RCC 7860 (cell line): ENCODE measurements around the gene ADAP1.
A peak's percentile ranks its signal among the peaks of the same experiment; 100 is the strongest.
"Not testable (repeated sequence)": the region's sequence is repeated elsewhere in the genome, so short reads cannot be mapped to it uniquely, and the experiment has no call there.

Experiments used
- DNase-seq: peaks from one replicate; pipeline ENCODE4 v3.0.0-alpha.2; 2015; ENCODE audit warnings: low spot score
- FAIRE-seq: peaks from 2 replicates; lab custom pipeline; 2012; peaks lifted over from hg19 to GRCh38; lab: Jason Lieb, UNC

The ADAP1 gene

DNA sequence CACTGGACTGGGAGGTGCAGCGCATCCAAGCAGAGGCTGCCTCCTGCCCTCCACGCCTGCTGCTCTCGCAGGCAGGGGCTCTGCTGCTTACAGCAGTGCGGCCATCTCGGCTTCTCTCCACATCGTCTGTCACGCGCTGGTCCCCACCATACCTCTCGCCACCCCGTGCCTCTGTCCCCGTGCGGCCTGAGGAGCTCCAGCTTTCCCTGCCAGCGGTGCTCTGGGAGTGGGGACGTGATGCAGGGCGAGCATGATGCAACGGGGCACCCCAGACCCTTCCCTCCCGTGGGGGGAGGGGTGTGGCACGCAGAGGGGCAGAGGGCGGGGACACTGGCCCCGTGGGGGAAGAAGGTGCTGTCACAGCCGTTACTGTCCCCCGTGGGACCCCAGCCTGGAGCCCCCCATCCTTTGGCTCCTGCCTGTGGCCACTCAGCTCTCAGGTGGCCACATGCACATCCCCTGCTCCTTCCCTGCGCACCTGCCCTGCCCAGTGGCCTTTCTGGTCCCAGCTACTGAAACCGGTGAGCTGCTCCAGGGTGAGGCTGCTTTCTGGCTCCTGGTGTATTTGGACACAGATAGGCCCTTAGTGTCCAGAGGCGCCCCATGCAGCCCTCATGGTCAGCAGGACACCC lies 69.1 kb downstream of the ADAP1 start:
- FAIRE-seq (no peak), DNase-seq (no peak)

DNA sequence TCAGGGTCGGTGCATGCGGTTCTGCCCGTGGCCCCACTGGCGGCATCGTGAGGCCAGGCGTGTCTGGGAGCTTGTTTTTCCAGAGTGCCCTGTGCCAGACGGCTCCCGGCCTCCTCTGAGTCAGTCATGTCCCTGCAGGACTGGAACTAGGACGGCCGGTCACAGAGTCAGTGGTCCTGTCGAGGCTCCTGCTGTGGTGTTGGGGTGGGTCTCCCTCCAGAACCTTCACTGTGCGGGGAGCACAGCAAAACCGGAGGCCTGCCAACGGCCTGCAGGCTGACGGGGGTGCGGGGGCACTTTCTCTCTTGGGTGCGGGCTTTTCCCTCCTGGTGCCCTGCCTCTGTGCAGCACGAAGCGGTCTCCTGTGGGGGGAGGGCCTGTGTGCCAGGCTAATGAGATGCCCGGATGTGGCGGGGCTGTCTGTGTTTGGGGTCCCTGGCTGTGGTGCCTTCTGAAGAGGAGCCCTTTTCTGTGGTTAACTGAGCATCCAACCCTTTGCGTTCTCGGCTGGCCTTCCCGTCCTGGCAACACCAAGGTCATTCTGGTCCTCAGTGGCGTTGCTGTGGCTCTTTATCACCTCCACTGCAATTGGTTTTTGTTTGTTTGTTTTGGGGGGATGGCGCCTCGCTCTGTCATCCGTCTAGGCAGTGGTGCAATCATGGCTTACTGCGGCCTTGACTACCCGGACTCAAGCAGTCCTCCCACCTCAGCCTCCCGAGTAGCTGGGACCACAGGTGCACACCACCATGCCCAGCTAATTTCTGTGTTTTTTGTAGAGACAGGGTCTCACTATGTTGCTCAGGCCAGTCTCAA lies 70.1 kb downstream of the ADAP1 start:
- no peak for DNase-seq

DNA sequence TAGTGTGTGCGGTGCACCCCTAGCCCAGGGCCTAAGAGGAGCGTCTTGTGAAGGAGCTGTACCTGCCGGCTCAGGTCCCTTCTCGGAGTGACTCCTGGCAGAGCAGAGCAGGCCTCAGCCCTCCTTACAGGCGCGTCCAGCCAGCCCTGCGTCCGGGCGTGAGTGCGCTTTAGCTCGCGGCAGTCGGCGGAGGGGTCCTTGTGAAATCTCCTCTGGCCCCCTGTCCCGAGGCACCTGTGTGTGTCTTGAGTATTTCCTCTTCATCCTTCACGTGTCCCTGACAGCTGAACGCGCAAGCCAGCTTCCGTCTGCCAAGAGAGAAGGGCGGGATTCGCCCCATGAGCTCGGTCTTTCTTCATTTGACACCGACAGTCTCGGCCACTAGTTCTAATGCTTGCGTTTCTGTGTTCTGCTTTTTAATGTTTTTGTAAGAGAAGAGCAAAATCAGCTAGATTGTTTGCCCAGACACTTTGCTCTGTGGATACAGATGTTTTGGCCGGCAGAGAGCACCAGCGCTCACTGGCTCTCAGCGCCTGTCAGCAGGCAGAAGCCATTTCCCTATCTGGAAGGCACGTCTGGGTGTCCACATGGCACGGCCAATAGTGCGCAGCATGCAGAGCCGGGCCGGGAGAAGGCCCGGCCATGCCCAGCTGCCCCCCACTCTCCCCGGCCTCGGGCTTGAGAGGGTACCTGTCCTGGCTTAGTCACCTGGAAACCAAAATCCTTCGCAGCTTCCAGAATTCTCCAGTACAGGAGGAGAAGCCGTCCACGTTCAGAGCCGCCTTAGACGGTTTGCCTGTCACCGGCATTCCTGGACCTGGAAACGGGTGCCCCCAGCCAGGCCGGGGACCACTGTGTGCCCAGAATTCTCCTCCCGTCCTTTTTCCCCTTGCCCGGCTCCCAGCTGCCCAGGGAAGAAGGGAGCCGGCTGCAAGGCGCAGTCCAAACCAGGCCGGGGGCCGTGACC lies 71.1 kb downstream of the ADAP1 start:
- FAIRE-seq (no peak), DNase-seq (no peak)

More for the DNA sequence above, 70.1 kb downstream of the ADAP1 start:
- no peak for FAIRE-seq

DNA sequence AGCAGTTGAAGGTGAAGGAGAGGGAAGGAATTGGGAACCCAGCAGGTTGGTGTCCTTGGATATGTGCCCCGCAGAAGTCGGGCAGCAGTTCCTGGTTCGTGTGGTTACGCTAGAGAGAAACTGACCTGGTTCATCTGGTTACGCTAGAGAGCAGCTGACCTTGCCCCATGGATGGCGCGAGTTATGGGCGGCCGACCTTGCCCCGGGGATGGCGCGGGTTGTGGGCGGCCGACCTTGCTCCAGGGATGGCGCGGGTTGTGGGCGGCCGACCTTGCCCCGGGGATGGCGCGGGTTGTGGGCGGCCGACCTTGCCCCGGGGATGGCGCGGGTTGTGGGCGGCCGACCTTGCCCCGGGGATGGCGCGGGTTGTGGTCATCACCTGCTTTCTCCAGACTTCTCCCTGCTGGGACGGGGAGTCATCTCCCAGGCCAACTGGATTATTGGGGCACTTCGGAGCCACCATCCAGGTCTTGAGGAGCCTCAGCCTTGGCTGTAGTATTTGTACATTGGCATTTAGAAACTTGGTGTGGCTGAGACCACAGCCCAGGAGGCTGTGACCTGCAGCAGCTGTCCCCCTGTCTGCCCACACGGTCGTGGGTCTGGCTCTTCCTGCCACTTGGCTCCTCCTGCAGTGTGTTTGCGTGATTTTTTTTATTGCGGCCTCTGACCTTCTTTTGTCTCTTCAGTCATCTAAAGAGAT lies 72.0 kb downstream of the ADAP1 start:
- FAIRE-seq (no peak), DNase-seq (no peak)

DNA sequence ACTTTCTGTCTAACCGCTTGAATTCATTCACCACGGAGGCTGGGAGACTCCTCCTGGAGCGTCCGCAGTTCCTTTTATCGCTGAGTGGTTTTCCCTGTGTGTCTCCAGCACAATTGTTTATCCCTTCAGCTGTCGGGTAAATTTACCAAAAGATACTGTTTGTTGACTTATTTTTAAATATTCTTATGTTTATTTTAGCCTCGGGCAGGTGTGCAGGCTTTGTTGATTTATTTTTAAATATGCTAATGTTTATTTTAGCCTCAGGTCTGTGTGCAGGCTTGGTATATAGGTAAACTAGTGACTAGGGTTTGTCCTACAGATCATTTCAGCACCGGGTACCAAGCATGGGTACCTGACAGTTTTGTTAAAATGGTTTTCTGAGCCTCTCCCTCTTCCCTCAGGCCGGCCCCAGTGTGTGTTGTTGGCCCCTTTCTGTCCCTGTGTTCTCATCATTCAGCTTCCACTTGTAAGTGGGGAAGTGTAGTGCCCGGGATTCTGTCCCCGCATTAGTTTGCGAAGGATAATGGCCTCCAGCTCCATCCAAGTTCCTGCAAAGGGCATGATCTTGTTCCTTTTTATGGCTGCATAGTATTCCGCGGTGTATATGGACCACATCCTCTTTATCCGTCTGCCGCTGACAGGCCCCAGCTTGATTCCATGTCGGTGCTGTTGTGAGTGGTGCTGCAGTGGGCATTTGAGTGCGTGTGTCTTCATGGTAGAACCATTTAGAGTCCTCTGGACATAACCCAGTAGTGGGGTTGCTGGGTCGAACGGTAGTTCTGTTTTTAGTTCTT lies 72.8 kb downstream of the ADAP1 start:
- FAIRE-seq (no peak), DNase-seq (no peak)

DNA sequence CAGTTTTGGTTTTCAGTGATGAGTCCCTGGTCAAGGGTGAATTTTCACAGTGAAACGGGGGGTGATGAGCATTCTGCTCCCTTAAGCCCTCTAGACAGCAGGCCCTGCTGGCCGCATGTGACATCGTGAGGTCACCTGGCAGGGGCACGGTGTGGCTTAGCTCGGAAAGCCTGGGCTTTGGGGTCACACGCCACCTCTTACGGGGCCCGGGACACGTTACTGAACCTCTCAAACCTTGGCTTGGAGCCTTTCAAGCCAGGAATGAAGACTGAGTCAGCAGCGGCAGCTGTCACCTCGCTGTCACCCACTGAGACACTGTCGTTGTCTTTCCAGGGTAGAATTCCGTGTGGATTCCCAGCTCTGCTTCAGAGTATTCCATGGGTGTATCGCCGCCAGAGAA lies 74.0 kb downstream of the ADAP1 start:
- FAIRE-seq, result no peak
- DNase-seq, result no peak

DNA sequence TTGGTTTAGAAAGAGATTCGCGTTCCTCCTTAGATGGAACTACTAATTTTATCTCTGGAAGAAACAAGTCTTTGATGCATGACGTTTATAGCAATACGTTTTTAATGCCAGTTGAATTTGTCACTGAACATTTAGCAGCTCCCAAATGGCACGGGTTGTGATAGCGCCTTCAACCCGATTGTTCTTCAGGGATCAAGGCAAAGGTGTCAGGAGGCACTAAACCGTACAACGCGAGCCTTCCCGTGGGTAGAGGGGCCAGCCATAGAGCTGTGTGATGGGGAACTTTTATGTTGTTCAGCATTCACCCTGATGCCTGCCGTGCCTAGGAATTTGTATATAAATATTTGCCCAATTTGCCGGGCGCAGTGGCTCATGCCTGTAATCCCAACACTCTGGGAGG lies 74.8 kb downstream of the ADAP1 start:
- no peak for FAIRE-seq
- DNase-seq, result no peak

DNA sequence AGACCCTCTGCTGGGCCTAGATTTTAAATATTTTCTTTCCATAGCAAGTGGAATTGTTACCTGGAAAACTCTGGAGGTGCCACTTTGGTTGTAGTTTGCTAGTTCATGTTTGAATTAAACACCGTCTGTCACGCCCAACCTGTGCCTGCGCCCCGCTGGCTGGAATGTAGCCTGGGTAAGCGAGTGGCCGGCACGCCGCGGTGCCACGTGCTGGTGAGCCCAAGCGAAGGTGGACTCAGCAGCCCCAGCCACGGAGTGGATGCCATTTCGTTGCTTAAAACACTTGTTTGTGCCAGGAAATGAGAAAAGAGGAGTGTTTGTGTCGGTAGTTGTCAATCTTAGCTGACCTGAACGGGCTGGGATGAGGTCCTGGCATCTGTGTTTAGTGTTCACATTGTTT lies 75.4 kb downstream of the ADAP1 start:
- FAIRE-seq, result no peak
- no peak for DNase-seq

DNA sequence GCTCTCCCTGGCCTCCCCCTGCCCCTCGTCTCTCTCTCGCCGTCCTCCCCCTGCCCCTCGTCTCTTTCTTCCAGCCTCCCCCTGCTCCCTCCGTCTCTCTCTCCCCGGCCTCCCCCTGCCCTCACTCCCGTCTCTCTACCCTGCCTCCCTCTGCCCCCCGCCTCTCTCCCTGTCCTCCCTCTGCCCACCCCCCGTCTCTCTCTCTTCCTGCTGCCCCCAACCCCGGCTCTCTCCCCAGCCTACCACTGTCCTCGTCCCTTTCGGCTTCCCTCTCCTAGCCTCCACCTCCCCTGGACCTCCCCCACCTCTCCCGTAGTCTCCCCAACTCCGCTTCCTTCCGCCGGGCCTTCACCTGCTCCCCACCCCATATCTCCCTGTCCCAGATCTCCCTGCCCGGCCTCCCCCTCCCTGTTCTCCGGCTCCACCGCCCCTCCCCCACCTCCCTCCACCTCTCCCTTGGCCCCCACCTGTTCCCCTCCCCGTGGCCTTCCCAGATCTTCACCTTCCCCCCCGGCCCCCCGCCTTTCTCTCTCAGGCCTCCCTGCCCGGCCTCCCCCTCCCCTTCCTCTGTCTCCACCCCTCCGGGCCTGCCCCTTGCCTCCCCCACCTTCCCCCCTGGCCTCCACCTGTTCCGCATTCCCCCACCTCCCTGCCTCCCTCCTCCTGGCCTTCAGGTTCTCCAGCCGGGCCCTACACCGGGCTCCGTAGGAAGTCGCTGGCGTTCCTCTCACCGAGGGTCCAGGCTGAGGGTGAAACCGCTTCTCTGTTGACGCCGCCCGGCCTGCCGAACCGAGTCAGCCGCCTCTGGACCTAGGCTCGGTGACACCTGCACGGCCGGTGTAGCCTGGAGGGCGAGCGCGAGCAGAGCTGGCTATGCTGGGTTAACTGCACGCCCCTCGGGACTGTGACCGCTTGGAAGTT lies 76.9 kb downstream of the ADAP1 start:
- DNase-seq (no peak), FAIRE-seq (no peak)

DNA sequence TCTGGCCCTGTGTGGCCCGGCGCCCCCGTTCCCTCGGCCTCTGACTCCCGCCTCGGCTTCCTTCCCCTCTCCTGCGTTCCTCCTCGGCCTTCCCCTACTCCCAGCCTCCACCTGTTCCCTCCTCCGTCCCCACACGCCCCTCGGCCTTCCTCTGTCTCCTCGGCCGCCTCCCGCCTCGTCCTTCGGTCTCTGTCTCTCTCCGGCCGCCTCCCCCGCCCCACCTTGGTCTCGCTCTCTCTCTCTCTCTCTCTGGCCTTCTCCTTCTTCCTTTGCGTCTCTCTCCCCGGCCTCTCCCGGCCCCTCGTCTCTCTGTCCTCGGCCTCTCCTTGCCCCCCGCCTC lies 77.5 kb downstream of the ADAP1 start:
- DNase-seq (peak; percentile 5), FAIRE-seq (no peak)

DNA sequence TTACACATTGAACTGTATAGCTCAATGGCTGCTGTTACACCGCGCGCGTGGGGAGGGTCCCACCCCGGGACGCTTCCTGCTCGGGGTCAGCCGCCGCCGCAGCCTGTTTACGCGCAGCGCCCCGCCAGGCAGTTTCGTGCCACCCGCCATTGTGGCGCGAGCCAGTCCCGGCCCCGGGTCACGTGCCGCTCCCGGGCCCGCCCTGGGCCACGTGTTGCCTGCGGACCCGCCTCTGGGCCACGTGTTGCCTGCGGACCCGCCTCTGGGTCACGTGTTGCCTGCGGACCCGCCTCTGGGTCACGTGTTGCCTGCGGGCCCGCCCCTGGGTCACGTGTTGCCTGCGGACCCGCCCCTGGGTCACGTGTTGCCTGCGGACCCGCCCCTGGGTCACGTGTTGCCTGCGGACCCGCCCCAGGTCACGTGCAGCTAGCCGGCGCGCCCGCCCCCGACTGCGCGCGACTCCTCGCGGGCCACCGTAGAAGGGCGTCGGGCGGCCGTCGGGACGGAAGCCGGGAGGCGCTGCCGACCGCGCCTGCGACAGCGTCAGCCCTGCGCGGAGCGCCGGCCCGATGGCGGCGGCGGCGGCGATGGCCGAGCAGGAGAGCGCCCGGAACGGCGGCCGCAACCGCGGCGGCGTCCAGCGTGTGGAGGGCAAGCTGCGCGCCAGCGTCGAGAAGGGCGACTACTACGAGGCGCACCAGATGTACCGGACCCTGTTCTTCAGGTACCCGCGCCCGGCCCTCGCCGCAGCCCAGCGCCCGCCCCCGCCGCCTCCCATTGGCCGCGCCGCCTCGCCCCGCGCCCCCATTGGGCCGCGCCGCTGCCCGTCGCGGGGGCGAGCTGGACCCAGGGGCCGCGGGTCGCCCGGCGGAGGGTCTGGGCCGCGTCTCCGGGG lies 78.2 kb downstream of the ADAP1 start, which contains the start of gene GET4:
TSS of gene GET4 (plus strand) at position 478 of the 895 bp plus-strand sequence. CDS start at position 570, 92 bp downstream.
- no peak for FAIRE-seq
- peak; percentile 73 for DNase-seq

DNA sequence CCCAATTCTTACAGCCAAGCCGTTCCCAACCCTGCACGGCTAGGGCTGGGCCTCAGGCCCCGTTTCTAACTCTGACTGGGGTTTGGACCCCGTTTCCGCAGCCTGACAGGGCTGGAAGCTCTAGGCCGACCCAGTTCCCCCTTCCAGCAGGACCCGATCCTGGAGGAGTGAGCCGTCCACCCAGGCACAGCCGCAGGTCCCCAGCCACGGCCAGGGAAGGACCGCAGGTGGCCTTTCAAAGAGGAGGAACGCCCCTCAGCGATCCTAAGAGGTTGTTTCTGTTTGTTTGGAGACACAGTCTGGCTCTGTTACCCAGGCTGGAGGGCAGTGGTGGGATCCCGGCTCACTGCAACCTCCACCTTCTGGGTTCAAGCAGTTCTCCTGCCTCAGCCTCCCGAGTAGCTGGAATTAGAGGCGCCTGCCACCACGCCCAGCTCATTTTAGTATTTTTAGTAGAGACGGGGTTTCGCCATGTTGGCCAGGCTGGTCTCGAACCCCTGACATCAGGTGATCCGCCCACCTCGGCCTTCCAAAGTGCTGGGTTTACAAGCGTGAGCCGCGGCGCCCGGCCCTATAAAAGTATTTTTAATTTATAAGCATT lies 78.9 kb downstream of the ADAP1 start:
- DNase-seq (no peak), FAIRE-seq (no peak)

DNA sequence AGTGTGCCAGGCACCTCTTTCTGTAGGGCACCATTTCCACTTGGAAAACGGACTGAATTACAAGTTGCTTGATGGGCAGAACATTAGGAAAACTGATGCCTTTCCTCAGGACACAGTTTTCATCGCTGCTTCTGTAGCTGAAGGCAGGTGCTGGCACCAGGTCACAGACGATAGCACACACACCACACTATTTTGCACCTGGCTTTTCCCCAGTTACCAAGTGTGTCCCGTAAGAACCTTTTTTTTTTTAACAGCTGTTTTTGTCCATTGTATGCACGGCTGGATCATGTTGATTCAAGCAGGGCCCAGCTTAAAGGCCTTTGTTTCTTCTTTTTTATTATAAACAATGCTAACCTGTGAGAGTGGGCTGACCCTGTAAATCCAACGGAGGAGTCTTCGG lies 79.4 kb downstream of the ADAP1 start:
- DNase-seq (no peak), FAIRE-seq (no peak)

DNA sequence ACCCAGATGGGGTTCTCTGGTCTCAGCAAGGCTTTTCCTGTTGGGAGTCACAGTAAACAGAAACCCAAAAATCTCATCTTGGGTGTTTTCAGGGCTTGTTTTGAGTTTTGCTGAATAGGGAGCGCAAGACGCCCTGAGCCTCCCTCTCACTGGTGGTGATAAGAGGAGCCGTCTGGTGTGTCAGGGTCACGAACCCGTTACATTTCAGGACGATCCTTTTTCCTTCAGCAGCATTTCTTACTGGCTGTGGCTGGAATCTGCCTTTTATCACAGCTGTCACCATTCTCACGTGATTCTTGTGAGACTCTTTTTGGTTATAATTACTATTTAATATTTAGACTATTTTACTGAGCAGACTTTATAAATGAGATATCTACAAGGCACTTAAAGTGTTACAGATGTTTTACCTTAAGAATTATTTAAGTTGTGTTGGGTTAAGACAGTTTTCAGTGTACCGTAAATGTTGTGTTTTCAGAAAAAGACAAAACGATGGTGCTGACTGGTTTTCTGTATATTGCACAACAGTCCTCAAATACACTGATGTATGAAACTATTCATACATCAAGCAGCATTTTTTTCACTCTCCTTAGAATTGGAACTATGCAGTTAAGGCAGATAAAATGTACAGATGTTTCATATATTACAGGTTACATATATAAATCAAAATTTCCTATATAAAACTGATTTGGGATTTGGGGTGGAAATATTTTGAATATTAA lies 80.3 kb downstream of the ADAP1 start:
- DNase-seq (no peak), FAIRE-seq (no peak)

DNA sequence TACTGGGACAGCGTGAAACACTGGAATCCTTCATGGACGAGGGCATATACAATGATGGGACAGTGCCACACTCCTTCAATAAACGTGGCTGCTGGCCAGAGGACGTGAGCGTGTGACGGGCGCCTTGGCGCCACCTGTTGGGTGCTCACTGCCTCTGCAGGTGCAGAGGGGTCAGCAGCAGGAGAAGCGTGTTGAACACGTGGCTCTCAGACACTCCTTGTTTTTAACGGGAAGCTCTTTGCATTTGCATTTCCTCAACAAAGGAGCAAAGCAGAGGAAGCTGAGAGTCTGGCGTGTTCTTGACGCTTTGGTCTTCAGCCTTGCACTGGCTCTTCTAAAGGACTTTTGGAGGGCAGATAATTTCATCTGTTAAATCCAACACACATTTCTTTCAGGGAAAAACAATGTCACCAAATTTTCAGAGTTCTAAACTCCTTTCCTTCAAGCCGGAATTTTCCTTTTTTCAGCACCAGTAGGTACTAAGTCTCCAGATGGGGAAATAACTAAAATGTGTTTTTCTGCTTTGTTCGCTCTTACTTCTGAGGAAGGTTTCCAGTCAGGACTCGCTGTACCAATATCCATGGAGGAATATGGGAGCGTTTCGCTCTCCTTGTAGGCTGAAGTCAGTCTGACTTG lies 81.0 kb downstream of the ADAP1 start:
- FAIRE-seq, result no peak
- DNase-seq, result peak; percentile 71

DNA sequence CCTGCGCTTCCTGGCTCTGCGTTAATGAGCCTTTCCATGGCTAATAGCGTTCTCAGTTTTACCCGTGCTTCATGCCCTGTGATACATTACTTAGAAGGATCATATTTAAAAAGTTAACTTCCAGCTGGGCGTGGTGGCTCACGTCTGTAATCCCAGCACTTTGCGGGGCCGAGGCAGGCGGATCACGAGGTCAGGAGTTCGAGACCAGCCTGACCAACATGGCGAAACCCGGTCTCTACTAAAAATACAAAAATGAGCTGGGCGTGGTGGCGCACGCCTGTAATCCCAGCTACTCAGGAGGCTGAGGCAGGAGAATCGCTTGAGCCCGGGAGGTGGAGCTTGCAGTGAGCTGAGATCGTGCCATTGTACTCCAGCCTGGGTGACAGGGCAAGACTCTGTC lies 81.8 kb downstream of the ADAP1 start:
- FAIRE-seq, DNase-seq: not testable (repeated sequence)
